ENCODE measurements around the gene PKIB.

- TF ChIP-seq, protein P1, sequence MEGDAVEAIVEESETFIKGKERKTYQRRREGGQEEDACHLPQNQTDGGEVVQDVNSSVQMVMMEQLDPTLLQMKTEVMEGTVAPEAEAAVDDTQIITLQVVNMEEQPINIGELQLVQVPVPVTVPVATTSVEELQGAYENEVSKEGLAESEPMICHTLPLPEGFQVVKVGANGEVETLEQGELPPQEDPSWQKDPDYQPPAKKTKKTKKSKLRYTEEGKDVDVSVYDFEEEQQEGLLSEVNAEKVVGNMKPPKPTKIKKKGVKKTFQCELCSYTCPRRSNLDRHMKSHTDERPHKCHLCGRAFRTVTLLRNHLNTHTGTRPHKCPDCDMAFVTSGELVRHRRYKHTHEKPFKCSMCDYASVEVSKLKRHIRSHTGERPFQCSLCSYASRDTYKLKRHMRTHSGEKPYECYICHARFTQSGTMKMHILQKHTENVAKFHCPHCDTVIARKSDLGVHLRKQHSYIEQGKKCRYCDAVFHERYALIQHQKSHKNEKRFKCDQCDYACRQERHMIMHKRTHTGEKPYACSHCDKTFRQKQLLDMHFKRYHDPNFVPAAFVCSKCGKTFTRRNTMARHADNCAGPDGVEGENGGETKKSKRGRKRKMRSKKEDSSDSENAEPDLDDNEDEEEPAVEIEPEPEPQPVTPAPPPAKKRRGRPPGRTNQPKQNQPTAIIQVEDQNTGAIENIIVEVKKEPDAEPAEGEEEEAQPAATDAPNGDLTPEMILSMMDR (IDR thresholded peaks at IDR 0.05): no peak
- TF ChIP-seq EP300 (IDR thresholded peaks at IDR 0.05): no peak
Observed at GRCh38 chr6:122567034-122567433, 43.2 kb upstream of the PKIB start.

Data from ovary (tissue), 3 donors.